Endothelial cell (in vitro differentiated cells): ENCODE measurements around the gene HGF. TPM values are rescaled to one million over a fixed set of nuclear protein-coding genes. Genes with fewer than 3 reads are reported as not detected.

Source experiments
- DNase-seq: peaks from one replicate; pipeline ENCODE4 v3.0.0; 2021; ENCODE audit warnings: low spot score
- H3K27ac Mint-ChIP-seq: one replicate; pipeline ENCODE4 v1.8.0; 2021; ENCODE audit warnings: mixed read lengths, inconsistent platforms; ENCODE audit not compliant: unreplicated experiment
- H3K27me3 Mint-ChIP-seq: one replicate; pipeline ENCODE4 v1.8.0; 2021; ENCODE audit warnings: mild to moderate bottlenecking, moderate library complexity, mixed read lengths, inconsistent platforms; ENCODE audit not compliant: unreplicated experiment
- H3K36me3 Mint-ChIP-seq: one replicate; pipeline ENCODE4 v1.8.0; 2021; ENCODE audit warnings: mild to moderate bottlenecking, low read depth, mixed read lengths, inconsistent platforms; ENCODE audit not compliant: unreplicated experiment
- H3K4me1 Mint-ChIP-seq: one replicate; pipeline ENCODE4 v1.8.0; 2021; ENCODE audit warnings: mild to moderate bottlenecking, mixed read lengths, inconsistent platforms; ENCODE audit not compliant: unreplicated experiment
- H3K4me3 Mint-ChIP-seq: one replicate; pipeline ENCODE4 v1.8.0; 2021; ENCODE audit warnings: mild to moderate bottlenecking, mixed read lengths, inconsistent platforms; ENCODE audit not compliant: unreplicated experiment
- H3K9me3 Mint-ChIP-seq: one replicate; pipeline ENCODE4 v1.8.0; 2021; ENCODE audit warnings: mixed read lengths, inconsistent platforms; ENCODE audit not compliant: unreplicated experiment
- total RNA-seq: library from RNA; stranded (reverse); fragmentation: NEBNext Ultra II Directional; extraction: Animal tissue kit (Norgen Biotek cat#: 25700); gene quantifications from one replicate; pipeline ENCODE4 v1.2.1, GENCODE V29; 2021; ENCODE audit not compliant: unreplicated experiment
- TF ChIP-seq, protein P1 (sequence below): fragments of 200-600 bp; sonication (generic); IDR thresholded peaks from one replicate; pipeline ENCODE4 v1.5.0; 2021; ENCODE audit warnings: antibody characterized with exemption; ENCODE audit not compliant: unreplicated experiment

The HGF gene
- total RNA-seq, 1 donor from 2014 or later, result 0.82 TPM

DNA sequence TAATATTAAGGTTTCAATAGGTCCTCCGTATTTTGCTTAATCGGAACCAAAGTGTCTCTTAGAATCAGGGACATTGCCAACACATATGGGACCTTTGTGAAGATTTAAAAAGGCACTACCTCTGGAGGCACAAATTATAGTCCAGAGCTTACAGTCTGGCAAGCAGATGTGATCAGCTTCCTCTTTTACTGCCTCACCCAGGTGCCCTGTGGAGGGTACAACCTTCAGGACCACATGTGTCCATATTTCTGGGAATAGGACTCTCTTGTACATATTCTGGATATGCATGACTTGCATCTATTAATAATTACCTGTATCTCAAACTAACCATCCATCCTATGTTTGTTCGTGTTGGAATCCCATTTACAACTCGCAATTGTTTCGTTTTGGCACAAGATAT is 60.0 kb downstream of the HGF start:
- no peak overlapping the region for H3K27ac Mint-ChIP-seq
- H3K27me3 Mint-ChIP-seq, result no peaks in the 10 kb centered on the region
- H3K4me1 Mint-ChIP-seq, result peaks cover 9% of the 10 kb centered on the region
- no peaks in the 10 kb centered on the region for H3K36me3 Mint-ChIP-seq
- TF ChIP-seq, protein P1, sequence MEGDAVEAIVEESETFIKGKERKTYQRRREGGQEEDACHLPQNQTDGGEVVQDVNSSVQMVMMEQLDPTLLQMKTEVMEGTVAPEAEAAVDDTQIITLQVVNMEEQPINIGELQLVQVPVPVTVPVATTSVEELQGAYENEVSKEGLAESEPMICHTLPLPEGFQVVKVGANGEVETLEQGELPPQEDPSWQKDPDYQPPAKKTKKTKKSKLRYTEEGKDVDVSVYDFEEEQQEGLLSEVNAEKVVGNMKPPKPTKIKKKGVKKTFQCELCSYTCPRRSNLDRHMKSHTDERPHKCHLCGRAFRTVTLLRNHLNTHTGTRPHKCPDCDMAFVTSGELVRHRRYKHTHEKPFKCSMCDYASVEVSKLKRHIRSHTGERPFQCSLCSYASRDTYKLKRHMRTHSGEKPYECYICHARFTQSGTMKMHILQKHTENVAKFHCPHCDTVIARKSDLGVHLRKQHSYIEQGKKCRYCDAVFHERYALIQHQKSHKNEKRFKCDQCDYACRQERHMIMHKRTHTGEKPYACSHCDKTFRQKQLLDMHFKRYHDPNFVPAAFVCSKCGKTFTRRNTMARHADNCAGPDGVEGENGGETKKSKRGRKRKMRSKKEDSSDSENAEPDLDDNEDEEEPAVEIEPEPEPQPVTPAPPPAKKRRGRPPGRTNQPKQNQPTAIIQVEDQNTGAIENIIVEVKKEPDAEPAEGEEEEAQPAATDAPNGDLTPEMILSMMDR, result no peak
- no peaks in the 10 kb centered on the region for H3K9me3 Mint-ChIP-seq
- DNase-seq, result no peak
- no peak overlapping the region for H3K4me3 Mint-ChIP-seq

DNA sequence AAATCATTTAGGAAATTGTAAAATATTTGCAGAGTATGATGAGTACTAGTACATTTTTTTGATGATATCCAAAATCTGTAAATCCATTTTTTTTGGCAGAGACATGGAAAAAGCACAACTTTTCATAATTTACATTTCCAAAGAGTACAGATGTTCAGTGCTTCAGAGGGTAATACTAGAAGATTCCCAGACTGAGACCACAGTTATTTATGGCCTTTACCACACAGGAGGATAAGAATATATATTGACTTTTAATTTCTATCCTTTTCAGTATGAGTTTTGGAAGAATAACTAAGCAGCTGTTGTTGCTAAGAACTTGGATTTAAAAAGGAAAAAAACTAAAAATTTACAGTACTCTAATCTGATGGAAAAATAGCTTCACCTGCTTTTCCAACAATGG is 61.9 kb downstream of the HGF start:
- DNase-seq, result no peak
- Mint-ChIP-seq H3K27ac (no peak overlapping the region), H3K36me3 (no peaks in the 10 kb centered on the region), H3K4me1 (peaks cover 9% of the 10 kb centered on the region), H3K4me3 (no peak overlapping the region), H3K9me3 (no peaks in the 10 kb centered on the region), H3K27me3 (no peaks in the 10 kb centered on the region)
- TF ChIP-seq, protein P1, result no peak

DNA sequence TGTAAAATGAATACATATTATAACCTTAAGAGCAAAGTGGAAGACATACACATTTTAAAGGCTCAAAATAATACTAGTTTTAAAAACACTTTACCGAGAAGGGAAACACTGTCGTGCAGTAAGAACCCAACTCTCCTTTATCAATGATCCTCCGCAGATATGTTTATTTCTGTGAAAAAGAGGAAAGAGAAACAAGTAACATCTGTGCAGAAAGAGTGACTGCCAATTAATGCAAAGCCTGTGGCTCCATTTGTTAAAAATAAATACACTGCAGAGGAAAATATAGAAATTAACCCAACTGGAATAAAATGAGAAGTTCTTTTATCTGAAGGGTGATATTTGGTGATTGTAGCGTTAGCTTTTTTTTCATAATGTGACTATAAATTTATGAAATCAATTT is 62.7 kb downstream of the HGF start:
- H3K27ac Mint-ChIP-seq, result no peak overlapping the region
- H3K27me3 Mint-ChIP-seq, result no peaks in the 10 kb centered on the region
- H3K9me3 Mint-ChIP-seq, result no peaks in the 10 kb centered on the region
- H3K4me1 Mint-ChIP-seq, result peaks cover 9% of the 10 kb centered on the region
- H3K36me3 Mint-ChIP-seq, result no peaks in the 10 kb centered on the region
- no peak for DNase-seq
- TF ChIP-seq, protein P1, result no peak
- H3K4me3 Mint-ChIP-seq, result no peak overlapping the region

DNA sequence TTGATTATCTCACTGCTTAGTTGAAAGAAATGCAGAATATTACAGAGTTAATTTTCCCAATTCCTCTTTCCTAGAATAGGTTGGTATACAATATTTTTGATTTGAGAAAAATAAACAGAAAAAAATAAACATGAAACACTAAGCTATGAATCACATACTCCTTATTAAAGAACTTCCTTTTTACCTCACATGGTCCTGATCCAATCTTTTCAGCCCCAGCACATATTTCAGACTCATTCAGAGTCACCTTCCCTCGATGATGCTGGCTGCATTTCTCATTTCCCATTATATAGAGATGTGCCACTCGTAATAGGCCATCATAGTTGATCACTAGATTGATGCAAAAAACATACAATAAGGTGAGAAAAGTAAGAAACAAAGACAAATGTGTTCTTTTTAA is 64.6 kb downstream of the HGF start:
- Mint-ChIP-seq H3K36me3 (no peaks in the 10 kb centered on the region), H3K4me3 (no peak overlapping the region), H3K9me3 (no peaks in the 10 kb centered on the region), H3K27ac (no peak overlapping the region), H3K27me3 (no peaks in the 10 kb centered on the region), H3K4me1 (peaks cover 9% of the 10 kb centered on the region)
- DNase-seq, result no peak
- TF ChIP-seq, protein P1, result no peak

DNA sequence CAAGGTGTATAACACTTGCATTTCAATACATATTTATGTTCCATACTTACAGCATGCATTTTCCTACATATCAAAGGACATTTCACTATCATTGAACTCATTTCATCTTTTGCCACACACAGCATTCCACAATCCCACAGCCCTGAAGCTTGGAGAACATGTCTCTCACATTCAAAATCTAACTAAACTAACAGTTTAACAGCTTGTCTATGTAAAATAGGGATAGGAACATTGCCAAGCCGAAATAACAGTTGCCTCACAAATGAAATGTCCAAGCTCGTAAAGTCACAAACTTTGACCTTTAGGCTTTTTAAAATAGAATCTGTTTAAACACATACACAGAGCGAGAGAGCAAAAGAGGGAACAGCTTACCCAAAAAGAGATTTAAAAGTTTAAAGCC is 65.3 kb downstream of the HGF start:
- Mint-ChIP-seq H3K36me3 (no peaks in the 10 kb centered on the region), H3K4me1 (peaks cover 9% of the 10 kb centered on the region), H3K4me3 (no peak overlapping the region), H3K9me3 (no peaks in the 10 kb centered on the region), H3K27me3 (no peaks in the 10 kb centered on the region), H3K27ac (no peak overlapping the region)
- TF ChIP-seq, protein P1, result no peak
- no peak for DNase-seq
